Smooth muscle cell of bladder (primary cell): ENCODE results near the gene HHEX. TPM values are rescaled to one million over a fixed set of nuclear protein-coding genes. Genes with fewer than 3 reads are reported as not detected.

Experiments
- total RNA-seq: library from RNA; depleted of rRNA; stranded (reverse); fragments of >200 nt; gene quantifications from 2 replicates; pipeline ENCODE4 v1.2.3, GENCODE V29; 2014

The HHEX gene
- 2.9 and 5.3 TPM in 2 replicates for total RNA-seq

DNA sequence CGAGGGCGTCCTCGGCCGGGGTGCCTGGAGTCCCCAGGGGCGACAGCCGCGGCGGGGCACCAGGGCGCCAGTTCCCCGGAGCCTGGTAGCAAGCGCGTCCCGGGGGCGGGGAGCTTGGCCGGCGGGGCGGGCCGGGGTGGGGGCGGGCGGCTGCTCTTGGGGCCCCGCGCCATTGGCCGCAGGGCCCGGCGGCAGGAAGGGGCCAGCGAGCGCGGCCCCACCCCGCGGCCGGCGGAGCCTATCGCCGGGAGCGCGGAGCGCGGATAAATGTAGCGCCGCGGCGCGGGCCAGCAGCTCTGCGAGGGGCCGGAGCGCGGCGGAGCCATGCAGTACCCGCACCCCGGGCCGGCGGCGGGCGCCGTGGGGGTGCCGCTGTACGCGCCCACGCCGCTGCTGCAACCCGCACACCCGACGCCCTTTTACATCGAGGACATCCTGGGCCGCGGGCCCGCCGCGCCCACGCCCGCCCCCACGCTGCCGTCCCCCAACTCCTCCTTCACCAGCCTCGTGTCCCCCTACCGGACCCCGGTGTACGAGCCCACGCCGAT lies at the start of gene HHEX:
HHEX (plus strand) TSS at position 293 of the 548 bp plus-strand sequence; CDS start at position 325, 32 bp downstream.

Other genes with a start within 250 kb of the HHEX start
- gene IDE, start 115.9 kb upstream of the HHEX start, total RNA-seq: 25.5 and 26.2 TPM in 2 replicates
- gene KIF11, start 96.8 kb upstream of the HHEX start, total RNA-seq: 3.2 and 3.4 TPM in 2 replicates
- 14.9 and 19.9 TPM in 2 replicates for gene EXOC6, start 158.6 kb downstream of the HHEX start, total RNA-seq